CD14-positive monocyte (primary cell): ENCODE data around the gene S100A14. TPM values are rescaled to one million over a fixed set of nuclear protein-coding genes. Genes with fewer than 3 reads are reported as not detected.

Experiments used
- DNase-seq, 3 donors: peaks; one replicate each; pipeline ENCODE4 v3.0.0-alpha.2; 2011 to 2022
- H2AFZ ChIP-seq: 2 replicates; pipeline ENCODE4 v1.6.0; 2012; ENCODE audit warnings: mild to moderate bottlenecking, low read depth, low read length, inconsistent platforms; ENCODE audit not compliant: insufficient read depth, poor library complexity, severe bottlenecking
- H3K27ac ChIP-seq, 2 donors: 1 replicate in 1 of 2; 2 replicates in 1 of 2; pipeline ENCODE4 v1.5.1; 2012 to 2013; ENCODE audit warnings: low read length in 2 of 2, control low read depth in 1 of 2, inconsistent platforms in 1 of 2, low read depth in 1 of 2, mild to moderate bottlenecking in 1 of 2
- H3K27me3 ChIP-seq, 2 donors: one replicate each; pipeline versions ENCODE4 v1.6.0 to v1.6.1; 2011 to 2013; ENCODE audit warnings: low read length in 2 of 2; ENCODE audit not compliant: control insufficient read depth in 2 of 2, insufficient read depth in 2 of 2
- H3K36me3 ChIP-seq, 2 donors: replicated peaks in 1 of 2; 1 replicate in 1 of 2; 2 replicates in 1 of 2; pipeline versions ENCODE4 v1.5.1 to v1.6.1; 2012 to 2013; ENCODE audit warnings: low read length in 2 of 2, control low read depth in 1 of 2, inconsistent platforms in 1 of 2, mild to moderate bottlenecking in 1 of 2; ENCODE audit not compliant: insufficient read depth in 2 of 2, control insufficient read depth in 1 of 2
- H3K4me1 ChIP-seq, 2 donors: 1 replicate in 1 of 2; 2 replicates in 1 of 2; pipeline versions ENCODE4 v1.5.1 to v1.6.1; 2012 to 2013; ENCODE audit warnings: low read length in 2 of 2, control low read depth in 1 of 2, inconsistent platforms in 1 of 2, mild to moderate bottlenecking in 1 of 2, moderate library complexity in 1 of 2; ENCODE audit not compliant: insufficient read depth in 2 of 2, control insufficient read depth in 1 of 2
- H3K4me2 ChIP-seq: replicated peaks from 2 replicates; pipeline ENCODE3; 2012; ENCODE audit warnings: low read length, moderate library complexity, mild to moderate bottlenecking; ENCODE audit not compliant: poor library complexity, severe bottlenecking; ENCODE audit errors: extremely low read depth
- H3K4me3 ChIP-seq, 3 experiments: fragments of 200-600 bp in 1 of 3; sonication (generic) in 1 of 3; replicated peaks in 1 of 3; 1 replicate in 2 of 3; 2 replicates in 1 of 3; pipeline ENCODE4 v1.5.1; 2011 to 2013; ENCODE audit warnings: low read length in 3 of 3, mild to moderate bottlenecking in 3 of 3, control low read depth in 2 of 3, low read depth in 2 of 3, inconsistent platforms in 1 of 3, moderate library complexity in 1 of 3
- H3K79me2 ChIP-seq: 2 replicates; pipeline ENCODE4 v1.6.0; 2012; ENCODE audit warnings: mild to moderate bottlenecking, control low read depth, inconsistent platforms, low read length, moderate library complexity; ENCODE audit not compliant: insufficient read depth
- H3K9ac ChIP-seq: 2 replicates; pipeline ENCODE4 v1.6.0; 2017; ENCODE audit warnings: low read length, mild to moderate bottlenecking; ENCODE audit not compliant: insufficient read depth, poor library complexity, severe bottlenecking
- H3K9me3 ChIP-seq, 2 donors: replicated peaks in 1 of 2; 1 replicate in 1 of 2; 2 replicates in 1 of 2; pipeline versions ENCODE4 v1.5.1 to v1.6.1; 2012 to 2013; ENCODE audit warnings: low read length in 2 of 2, control low read depth in 1 of 2; ENCODE audit not compliant: control insufficient read depth in 1 of 2, insufficient read depth in 1 of 2
- H4K20me1 ChIP-seq: 2 replicates; pipeline ENCODE4 v1.6.0; 2012; ENCODE audit warnings: mild to moderate bottlenecking, low read length, control low read depth, moderate library complexity; ENCODE audit not compliant: insufficient read depth
- H3K27ac Mint-ChIP-seq, 7 donors: one replicate each; pipeline ENCODE4 v1.8.0; 2020; ENCODE audit warnings: mild to moderate bottlenecking in 7 of 7, mixed read lengths in 7 of 7, moderate library complexity in 6 of 7, inconsistent platforms in 2 of 7
- H3K27me3 Mint-ChIP-seq, 3 donors: one replicate each; pipeline ENCODE4 v1.8.0; 2021 to 2022; ENCODE audit warnings: low read depth in 3 of 3, mild to moderate bottlenecking in 3 of 3, mixed read lengths in 3 of 3, moderate library complexity in 3 of 3, inconsistent platforms in 1 of 3
- H3K36me3 Mint-ChIP-seq, 2 donors: one replicate each; pipeline ENCODE4 v1.8.0; 2020; ENCODE audit warnings: mixed read lengths in 2 of 2, inconsistent platforms in 1 of 2, mild to moderate bottlenecking in 1 of 2
- H3K4me1 Mint-ChIP-seq: one replicate; pipeline ENCODE4 v1.8.0; 2020; ENCODE audit warnings: mild to moderate bottlenecking, mixed read lengths
- H3K4me3 Mint-ChIP-seq, 2 donors: one replicate each; pipeline ENCODE4 v1.8.0; 2020; ENCODE audit warnings: mild to moderate bottlenecking in 2 of 2, mixed read lengths in 2 of 2, moderate library complexity in 1 of 2
- H3K9me3 Mint-ChIP-seq, 7 donors: one replicate each; pipeline ENCODE4 v1.8.0; 2020 to 2022; ENCODE audit warnings: mixed read lengths in 7 of 7, mild to moderate bottlenecking in 6 of 7, moderate library complexity in 6 of 7, inconsistent platforms in 2 of 7
- WGBS: methylation state at CpG from one replicate; pipeline ENCODE4 v1.1.5; 2013; ENCODE audit warnings: missing lambda C conversion rate; ENCODE audit not compliant: insufficient coverage; 5-methylcytosine and 5-hydroxymethylcytosine counted together
- intact Hi-C, 2 donors: fragments of 100-400 bp; cut with micrococcal nuclease; formaldehyde crosslinking; loops; one replicate each; pipeline versions ENCODE4 v1.15.0 to v1.15.1; 2023
- polyA plus RNA-seq, 3 donors: library from polyadenylated mRNA; depleted of rRNA in 1 of 3; unstranded in 2 of 3; stranded (reverse) in 1 of 3; fragments of 300-500 nt in 2 of 3; fragments of >200 nt in 1 of 3; fragmentation: Illumina TruSeq in 2 of 3; gene quantifications; 1 replicate in 2 of 3; 2 replicates in 1 of 3; pipeline ENCODE4 v1.2.3, GENCODE V29; 2012 to 2021
- TF ChIP-seq, protein P1 (sequence below): fragments of 200-600 bp; IDR thresholded peaks from one replicate; pipeline ENCODE4 v1.8.0; 2022; ENCODE audit warnings: antibody characterized with exemption, mild to moderate bottlenecking

The S100A14 gene
- polyA plus RNA-seq, 3 donors, result 0.08 TPM; not detected in 2

DNA sequence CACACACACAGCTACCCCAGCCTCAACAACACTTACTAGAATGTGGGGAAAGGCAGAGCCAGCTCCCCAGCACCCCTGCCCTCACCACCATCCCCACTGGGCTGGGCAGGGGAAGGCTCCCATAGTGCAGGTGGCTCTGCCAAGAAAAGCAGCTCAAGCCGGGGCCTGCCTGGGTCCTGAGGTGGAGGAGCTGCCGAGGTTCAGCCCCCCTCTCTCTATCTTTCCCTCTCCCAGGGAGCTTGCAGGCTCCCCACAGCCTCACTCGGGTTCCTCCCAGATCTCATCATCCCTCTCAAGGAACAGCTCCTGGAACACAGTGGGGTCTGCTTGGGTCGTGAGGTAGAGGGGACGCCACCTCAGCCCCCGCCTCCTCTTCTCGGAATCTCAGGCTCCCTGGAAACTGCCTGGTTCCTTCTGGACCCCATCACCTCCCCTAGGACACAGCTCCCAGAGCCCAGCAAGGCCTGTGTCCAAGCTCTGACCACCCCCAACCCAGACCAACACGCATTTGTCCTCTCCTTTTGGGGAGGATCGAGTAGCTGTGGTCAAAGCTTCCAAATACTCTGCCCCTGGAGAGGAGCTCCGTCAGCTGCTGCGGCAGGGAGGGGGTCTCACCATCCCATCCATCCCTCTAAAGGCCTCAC, 3.9 kb downstream of the S100A14 start:
- Mint-ChIP-seq H3K27ac (peak overlapping the region in 2 of 7 donors; percentile 43 to 48), H3K4me3 (no peak overlapping the region), H3K4me1 (peaks cover 41% of the 10 kb centered on the region), H3K9me3 (peaks cover 0 to 2% (median 0%) of the 10 kb centered on the region in 7 donors), H3K27me3 (peaks cover 2% of the 10 kb centered on the region in 3 donors), H3K36me3 (no peaks in the 10 kb centered on the region)
- Histone ChIP-seq H3K9me3 (no peaks in the 10 kb centered on the region), H3K27ac (no peak overlapping the region), H3K79me2 (no peaks in the 10 kb centered on the region), H3K9ac (no peak overlapping the region), H4K20me1 (no peaks in the 10 kb centered on the region), H3K4me3 (no peak overlapping the region), H3K27me3 (no peaks in the 10 kb centered on the region), H3K4me2 (no peak overlapping the region), H3K36me3 (no peaks in the 10 kb centered on the region), H2AFZ (no peak overlapping the region), H3K4me1 (peaks cover 29 to 40% of the 10 kb centered on the region in 2 donors)
- TF ChIP-seq, protein P1, sequence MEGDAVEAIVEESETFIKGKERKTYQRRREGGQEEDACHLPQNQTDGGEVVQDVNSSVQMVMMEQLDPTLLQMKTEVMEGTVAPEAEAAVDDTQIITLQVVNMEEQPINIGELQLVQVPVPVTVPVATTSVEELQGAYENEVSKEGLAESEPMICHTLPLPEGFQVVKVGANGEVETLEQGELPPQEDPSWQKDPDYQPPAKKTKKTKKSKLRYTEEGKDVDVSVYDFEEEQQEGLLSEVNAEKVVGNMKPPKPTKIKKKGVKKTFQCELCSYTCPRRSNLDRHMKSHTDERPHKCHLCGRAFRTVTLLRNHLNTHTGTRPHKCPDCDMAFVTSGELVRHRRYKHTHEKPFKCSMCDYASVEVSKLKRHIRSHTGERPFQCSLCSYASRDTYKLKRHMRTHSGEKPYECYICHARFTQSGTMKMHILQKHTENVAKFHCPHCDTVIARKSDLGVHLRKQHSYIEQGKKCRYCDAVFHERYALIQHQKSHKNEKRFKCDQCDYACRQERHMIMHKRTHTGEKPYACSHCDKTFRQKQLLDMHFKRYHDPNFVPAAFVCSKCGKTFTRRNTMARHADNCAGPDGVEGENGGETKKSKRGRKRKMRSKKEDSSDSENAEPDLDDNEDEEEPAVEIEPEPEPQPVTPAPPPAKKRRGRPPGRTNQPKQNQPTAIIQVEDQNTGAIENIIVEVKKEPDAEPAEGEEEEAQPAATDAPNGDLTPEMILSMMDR, result no peak
- no CpG with 5 or more reads among the region's 11 CpGs for WGBS
- no peak for DNase-seq
- intact Hi-C loops, result no loop called here

DNA sequence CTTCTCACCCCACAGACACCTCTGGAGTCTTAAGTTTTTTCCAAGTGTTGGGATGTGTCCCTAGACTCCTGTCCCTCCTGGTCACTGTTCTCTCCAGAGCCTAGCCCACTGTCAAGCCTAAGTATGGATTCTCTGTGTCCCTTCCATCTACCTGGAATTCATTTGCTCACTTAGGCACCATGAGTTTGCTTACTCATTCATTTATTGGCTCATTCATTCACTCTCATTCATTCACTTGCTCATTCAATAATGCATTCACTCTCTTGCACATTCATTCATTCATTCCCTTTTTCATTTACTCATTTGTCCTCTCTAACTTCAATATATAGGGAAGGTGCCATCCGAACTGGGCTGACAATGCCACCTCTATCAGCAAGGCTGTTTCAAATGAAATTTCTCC, 4.8 kb downstream of the S100A14 start:
- Histone ChIP-seq H3K4me3 (no peak overlapping the region), H3K79me2 (no peaks in the 10 kb centered on the region), H3K9ac (no peak overlapping the region), H3K36me3 (no peaks in the 10 kb centered on the region), H3K4me1 (peaks cover 22 to 31% of the 10 kb centered on the region in 2 donors), H3K4me2 (no peak overlapping the region), H4K20me1 (no peaks in the 10 kb centered on the region), H3K9me3 (no peaks in the 10 kb centered on the region), H3K27ac (no peak overlapping the region), H3K27me3 (no peaks in the 10 kb centered on the region), H2AFZ (no peak overlapping the region)
- H3K27ac Mint-ChIP-seq, result peak overlapping the region in 1 of 7 donors; percentile 48
- H3K4me1 Mint-ChIP-seq, result peaks cover 35% of the 10 kb centered on the region
- no peak overlapping the region for H3K4me3 Mint-ChIP-seq
- intact Hi-C loops, result no loop called here
- no peak for DNase-seq
- H3K9me3 Mint-ChIP-seq, result peaks cover 0 to 2% (median 0%) of the 10 kb centered on the region in 7 donors
- TF ChIP-seq, protein P1, result no peak
- no peaks in the 10 kb centered on the region for H3K36me3 Mint-ChIP-seq
- 100% methylated on average over 1 of the region's 1 CpG for whole genome bisulfite sequencing
- H3K27me3 Mint-ChIP-seq, result peaks cover 2 to 3% (median 2%) of the 10 kb centered on the region in 3 donors
